ENCODE data around the gene PARP6. TPM values are rescaled to one million over a fixed set of nuclear protein-coding genes. Genes with fewer than 3 reads are reported as not detected.

Gene PARP6
- total and polyA plus RNA-seq, 2 of the 8 experiments (the other 6 are each of a cell fraction or from before 2014, with no cell fraction given): 39.8 to 45.3 TPM

- peaks cover under 1 to 5% (median 3%) of the 10 kb centered on the region in 4 experiments; a peak in 6 of 8 replicates for H3K36me3 ChIP-seq (ENCODE audit: control insufficient read depth in 2 of 4, insufficient read depth in 4 of 4, low read length in 3 of 4)
- H3K18ac ChIP-seq (ENCODE audit: extremely low read depth, low read length): no peak overlapping the region
- no peak overlapping the region for H3K4me2 ChIP-seq (ENCODE audit: insufficient read depth in 1 of 2, low read depth in 2 of 2, low read length in 2 of 2)
- H4K20me1 ChIP-seq (replicated peaks in 1 of 2; ENCODE audit: control insufficient read depth in 1 of 2, insufficient read depth in 2 of 2, low read length in 2 of 2): peaks cover 0 to 8% of the 10 kb centered on the region in 2 experiments
- FAIRE-seq (no peak), DNase-seq (ENCODE audit: low read depth in 1 of 2, low spot score in 2 of 2) (no peak)
- no peak overlapping the region for H4K91ac ChIP-seq (replicated peaks; ENCODE audit: insufficient read length, low read length)
- H2BK120ac ChIP-seq (replicated peaks; ENCODE audit: low read depth, low read length): no peak overlapping the region
- no peak overlapping the region for H2BK15ac ChIP-seq (ENCODE audit: low read length)
- ChIA-PET CTCF (ENCODE audit: partially characterized antibody) (interaction anchor here (0.8 to 1.4 kb wide), 2 partner anchors 35 to 38 kb away, joined by 3 read pairs; no protein-coding TSS in a partner anchor), POLR2A (ENCODE audit: partially characterized antibody) (interaction anchor here (1.1 to 1.3 kb wide), 2 partner anchors 33 to 37 kb away, joined by 3 to 4 read pairs; partner anchors contain the start of gene PKM)
- WGBS, 2 experiments (ENCODE audit: extremely low coverage in 1 of 2, insufficient coverage in 1 of 2, insufficient read length in 1 of 2, insufficient replicate concordance in 2 of 2, low coverage in 1 of 2, low lambda C conversion rate in 2 of 2, missing lambda C conversion rate in 1 of 2): 80% methylated on average over 8 of the region's 8 CpGs; no CpG with 5 or more reads in 1 of the 2 experiments
- H2BK20ac ChIP-seq (ENCODE audit: low read length): no peak overlapping the region
- H3K4me1 ChIP-seq (replicated peaks in 1 of 4; ENCODE audit: control insufficient read depth in 3 of 4, insufficient read depth in 4 of 4, low read length in 3 of 4): peaks cover 2 to 8% (median 4%) of the 10 kb centered on the region in 4 experiments; a peak in 6 of 7 replicates
- H3K4me3 ChIP-seq (ENCODE audit: extremely low read depth in 1 of 4, insufficient read depth in 2 of 4, low read depth in 3 of 4, low read length in 4 of 4): no peak overlapping the region
- no peaks in the 10 kb centered on the region for H3K79me2 ChIP-seq (ENCODE audit: control insufficient read depth in 1 of 2, insufficient read depth in 2 of 2, low read length in 2 of 2)
- peaks cover 7 to 21% (median 17%) of the 10 kb centered on the region in 4 experiments; a peak in 6 of 7 replicates for H3K27me3 ChIP-seq (replicated peaks in 1 of 4; ENCODE audit: control insufficient read depth in 3 of 4, extremely low read depth in 1 of 4, insufficient read depth in 3 of 4, low read length in 3 of 4)
- H3K23me2 ChIP-seq (ENCODE audit: low read depth, low read length): peaks cover 9% of the 10 kb centered on the region
- no peak overlapping the region for H2BK5ac ChIP-seq (ENCODE audit: low read depth, low read length)
- H3K4ac ChIP-seq (replicated peaks; ENCODE audit: insufficient read length, low read depth, low read length): no peak overlapping the region
- H3K27ac ChIP-seq (ENCODE audit: low read depth, low read length): no peak overlapping the region
- no peak overlapping the region for H3K56ac ChIP-seq (replicated peaks; ENCODE audit: insufficient read length, low read depth, low read length)
- H4K5ac ChIP-seq (ENCODE audit: insufficient read length, low read depth, low read length): no peak overlapping the region
- H2AFZ ChIP-seq (ENCODE audit: low read length): no peak overlapping the region
- H4K8ac ChIP-seq (ENCODE audit: extremely low read depth, insufficient read depth, low read length): no peak overlapping the region
- no peak overlapping the region for H3K9ac ChIP-seq (replicated peaks in 1 of 4; ENCODE audit: extremely low read depth in 1 of 4, low read depth in 3 of 4, low read length in 3 of 4)
- TF ChIP-seq EGR1 (IDR thresholded peaks at IDR 0.05; ENCODE audit: borderline replicate concordance, low read depth, low read length): no peak
- TF ChIP-seq KDM4A (IDR thresholded peaks at IDR 0.05; ENCODE audit: low read depth, low read length, severe bottlenecking): no peak
- TF ChIP-seq NANOG (IDR thresholded peaks at IDR 0.05; ENCODE audit: insufficient read depth, low read depth, low read length, poor library complexity, severe bottlenecking): no peak
- TF ChIP-seq MAX (IDR thresholded peaks at IDR 0.05): no peak
- TF ChIP-seq KDM5A (IDR thresholded peaks at IDR 0.05; ENCODE audit: low read length): no peak
- no peak for TF ChIP-seq CHD2 (IDR thresholded peaks at IDR 0.05; ENCODE audit: low read length)
- TF ChIP-seq SIN3A (conservative IDR thresholded peaks at IDR 0.05 in 1 of 2, IDR thresholded peaks at IDR 0.05 in 1 of 2; ENCODE audit: low read depth in 1 of 2, low read length in 2 of 2): no peak
- TF ChIP-seq CREB1 (IDR thresholded peaks at IDR 0.05): no peak
- TF ChIP-seq USF2 (IDR thresholded peaks at IDR 0.05; ENCODE audit: low read length): no peak
- no peak overlapping the region for H2AK5ac ChIP-seq (ENCODE audit: low read depth, low read length)
- H3K23ac ChIP-seq (ENCODE audit: insufficient read length): no peak overlapping the region
- no peak overlapping the region for H3K14ac ChIP-seq (ENCODE audit: insufficient read length)
- no peaks in the 10 kb centered on the region for H3K79me1 ChIP-seq (ENCODE audit: low read depth, low read length)
- H3K9me3 ChIP-seq (ENCODE audit: insufficient read depth in 2 of 2, low read depth in 1 of 2, low read length in 1 of 2): no peaks in the 10 kb centered on the region
- no peak overlapping the region for H2BK12ac ChIP-seq (ENCODE audit: low read depth, low read length)
These were observed 78.4 kb downstream of the PARP6 start for GRCh38 chr15:72193836-72194396.

All from H1 (cell line).